GM23338 (cell line): ENCODE measurements around the gene SPARC. TPM values are rescaled to one million over a fixed set of nuclear protein-coding genes. Genes with fewer than 3 reads are reported as not detected.

Source experiments
- ATAC-seq: fragments of 200-7000 bp; cut with Tn5 transposase; 3 replicates; pipeline ENCODE4 v1.9.1; 2020
- DNase-seq: peaks from one replicate; pipeline ENCODE4 v3.0.0-alpha.2; 2015; ENCODE audit warnings: low spot score
- H2AFZ ChIP-seq: fragments of 200-600 bp; sonication (generic); 2 replicates; pipeline ENCODE4 v1.8.0; 2016; ENCODE audit warnings: antibody characterized with exemption, mild to moderate bottlenecking, moderate library complexity
- H3F3A ChIP-seq: fragments of 200-600 bp; sonication (generic); replicated peaks from 2 replicates; pipeline ENCODE4 v1.8.0; 2017; ENCODE audit warnings: antibody characterized with exemption, mixed run types, low read depth
- H3K27ac ChIP-seq: fragments of 200-600 bp; sonication (generic); 2 replicates; pipeline ENCODE4 v1.6.1; 2016; ENCODE audit warnings: low read depth
- H3K27me3 ChIP-seq: fragments of 200-600 bp; sonication (generic); 2 replicates; pipeline ENCODE4 v1.8.0; 2016; ENCODE audit warnings: mild to moderate bottlenecking, mixed run types, moderate library complexity; ENCODE audit not compliant: insufficient read depth
- H3K36me3 ChIP-seq: fragments of 200-600 bp; sonication (generic); 2 replicates; pipeline ENCODE4 v1.8.0; 2016; ENCODE audit warnings: mild to moderate bottlenecking; ENCODE audit not compliant: insufficient read depth
- H3K4me1 ChIP-seq: fragments of 200-600 bp; sonication (generic); 2 replicates; pipeline ENCODE4 v1.8.0; 2016; ENCODE audit warnings: mild to moderate bottlenecking, moderate library complexity; ENCODE audit not compliant: insufficient read depth
- H3K4me2 ChIP-seq: fragments of 200-600 bp; sonication (generic); 2 replicates; pipeline ENCODE4 v1.7.1; 2017; ENCODE audit warnings: mixed run types
- H3K4me3 ChIP-seq: fragments of 200-600 bp; sonication (generic); 2 replicates; pipeline ENCODE4 v1.6.1; 2016; ENCODE audit warnings: mixed run types
- H3K79me2 ChIP-seq: fragments of 200-600 bp; sonication (generic); replicated peaks from 2 replicates; pipeline ENCODE4 v1.8.0; 2017; ENCODE audit warnings: mild to moderate bottlenecking; ENCODE audit not compliant: insufficient read depth
- H3K9me2 ChIP-seq: fragments of 200-600 bp; sonication (generic); 2 replicates; pipeline ENCODE4 v1.8.0; 2017; ENCODE audit not compliant: insufficient read depth
- H4K20me1 ChIP-seq: fragments of 200-600 bp; sonication (generic); replicated peaks from 2 replicates; pipeline ENCODE4 v1.8.0; 2017; ENCODE audit warnings: mild to moderate bottlenecking; ENCODE audit not compliant: insufficient read depth
- H3K27ac Mint-ChIP-seq: 2 replicates; pipeline ENCODE4 v1.8.0; 2020; ENCODE audit warnings: inconsistent platforms, mild to moderate bottlenecking, moderate library complexity, mixed read lengths
- H3K27me3 Mint-ChIP-seq: 3 replicates; pipeline ENCODE4 v1.8.0; 2022; ENCODE audit warnings: low read depth, mild to moderate bottlenecking, moderate library complexity, mixed read lengths, inconsistent platforms; ENCODE audit not compliant: insufficient read depth, poor library complexity
- H3K36me3 Mint-ChIP-seq: 3 replicates; pipeline ENCODE4 v1.8.0; 2021; ENCODE audit warnings: low read depth, mild to moderate bottlenecking, inconsistent platforms, moderate library complexity, mixed read lengths
- H3K4me1 Mint-ChIP-seq: 3 replicates; pipeline ENCODE4 v1.8.0; 2020; ENCODE audit warnings: mild to moderate bottlenecking, inconsistent platforms, mixed read lengths
- H3K4me3 Mint-ChIP-seq: 3 replicates; pipeline ENCODE4 v1.8.0; 2021; ENCODE audit warnings: moderate library complexity, mild to moderate bottlenecking, inconsistent platforms, mixed read lengths
- H3K9me3 Mint-ChIP-seq: 3 replicates; pipeline ENCODE4 v1.8.0; 2020; ENCODE audit warnings: moderate library complexity, mild to moderate bottlenecking, inconsistent platforms, mixed read lengths
- CTCF ChIP-seq, 2 experiments: fragments of 200-600 bp in 1 of 2; sonication (generic) in 1 of 2; conservative IDR thresholded peaks; 2 replicates each; pipeline versions ENCODE4 v1.5.1 to v1.6.1; 2016 to 2017; ENCODE audit warnings: antibody characterized with exemption in 2 of 2, low read depth in 2 of 2, mild to moderate bottlenecking in 2 of 2, moderate library complexity in 1 of 2
- ETS1 ChIP-seq: IDR thresholded peaks from 2 replicates; pipeline ENCODE4 v1.6.1; 2016; ENCODE audit warnings: antibody characterized with exemption
- EZH2 ChIP-seq: fragments of 200-600 bp; sonication (generic); IDR thresholded peaks from one replicate; pipeline ENCODE4 v1.8.0; 2017; ENCODE audit warnings: antibody characterized with exemption, mild to moderate bottlenecking, low read depth; ENCODE audit not compliant: unreplicated experiment
- EZH2phosphoT487 ChIP-seq: fragments of 200-600 bp; sonication (generic); IDR thresholded peaks from one replicate; pipeline ENCODE4 v1.8.1; 2018; ENCODE audit warnings: antibody characterized with exemption; ENCODE audit not compliant: unreplicated experiment
- NANOG ChIP-seq: IDR thresholded peaks from 2 replicates; pipeline ENCODE4 v1.6.1; 2016; ENCODE audit warnings: antibody characterized with exemption, borderline replicate concordance
- REST ChIP-seq: IDR thresholded peaks from one replicate; pipeline ENCODE4 v1.6.1; 2018; ENCODE audit warnings: antibody characterized with exemption; ENCODE audit not compliant: unreplicated experiment
- ZNF114 ChIP-seq: fragments of 250-450 bp; sonication (Bioruptor Pico); IDR thresholded peaks from 2 replicates; pipeline ENCODE4 v1.5.0; 2020; ENCODE audit warnings: mild to moderate bottlenecking, moderate library complexity
- ZNF331 ChIP-seq: fragments of 250-450 bp; sonication (Bioruptor Pico); IDR thresholded peaks from 2 replicates; pipeline ENCODE4 v1.5.0; 2020; ENCODE audit warnings: low read depth, mild to moderate bottlenecking, moderate library complexity
- ZNF462 ChIP-seq: fragments of 250-450 bp; sonication (Bioruptor Pico); IDR thresholded peaks from 2 replicates; pipeline ENCODE4 v1.5.0; 2020; ENCODE audit warnings: mild to moderate bottlenecking, moderate library complexity
- polyA plus RNA-seq: library from polyadenylated mRNA; unstranded; fragments of >200 nt; fragmentation: Nextera tagmentation; extraction: Ambion mirVana; gene quantifications from 2 replicates; pipeline ENCODE4 v1.2.1, GENCODE V29; 2016
- total RNA-seq: library from RNA; depleted of rRNA; stranded (reverse); fragments of >200 nt; shearing (Covaris generic); gene quantifications from 2 replicates; pipeline ENCODE4 v1.2.3, GENCODE V29; 2014

The SPARC gene
- total and polyA plus RNA-seq, 2 experiments from 2014 or later = 218 to 225 TPM

- TF ChIP-seq ZNF462 = no peak
Measured at GRCh38 chr5:151647320-151647861, 39.3 kb downstream of the SPARC start (continued).

- no peak for ATAC-seq
- H3K4me2 ChIP-seq = no peak overlapping the region
- H3K4me3 Mint-ChIP-seq = no peak overlapping the region
- no peak for TF ChIP-seq ETS1
- no peak for TF ChIP-seq REST
- TF ChIP-seq NANOG = no peak
- no peak for TF ChIP-seq ZNF114 (CRISPR knock-in tag)
- no peak for TF ChIP-seq ZNF331 (CRISPR knock-in tag)
- TF ChIP-seq EZH2 = no peak
- no peak for TF ChIP-seq CTCF (conservative IDR thresholded peaks at IDR 0.05; ENCODE audit: low read depth in 2 of 2)
- no peak for TF ChIP-seq EZH2phosphoT487
Measured at GRCh38 chr5:151646334-151646733, 40.4 kb downstream of the SPARC start.

More at GRCh38 chr5:151646334-151646733, 40.4 kb downstream of the SPARC start:
- no peaks in the 10 kb centered on the region; the same call in 1 of the 2 replicates for H4K20me1 ChIP-seq
- Mint-ChIP-seq H3K9me3 (no peaks in the 10 kb centered on the region; the same call in 2 of the 3 replicates), H3K4me1 (peaks cover 4% of the 10 kb centered on the region; the same call in 2 of the 3 replicates), H3K27ac (no peak overlapping the region), H3K36me3 (no peaks in the 10 kb centered on the region), H3K27me3 (peaks cover 3% of the 10 kb centered on the region)
- H3K9me2 ChIP-seq = no peaks in the 10 kb centered on the region
- H3K4me1 ChIP-seq = no peaks in the 10 kb centered on the region
- H3K4me3 ChIP-seq = no peak overlapping the region
- no peaks in the 10 kb centered on the region for H3F3A ChIP-seq
- no peaks in the 10 kb centered on the region for H3K36me3 ChIP-seq
- H3K79me2 ChIP-seq = no peaks in the 10 kb centered on the region
- H2AFZ ChIP-seq = no peak overlapping the region
- H3K27ac ChIP-seq = no peak overlapping the region
- no peak for DNase-seq
- H3K27me3 ChIP-seq = no peaks in the 10 kb centered on the region
